SK-N-SH (cell line): ENCODE measurements around the gene CMC2. TPM values are rescaled to one million over a fixed set of nuclear protein-coding genes. Genes with fewer than 3 reads are reported as not detected.

Experiments used
- CTCF ChIA-PET: fragments of 300-600, 350-600 bp; formaldehyde crosslinking; extraction: SDS; loops from one replicate; lab custom pipeline; 2021; lab: Yijun Ruan, JAX
- POLR2A ChIA-PET: fragments of 350-600 bp; sonication (Branson Sonifier 250); formaldehyde crosslinking; extraction: SDS; loops from one replicate; lab custom pipeline; 2020; ENCODE audit warnings: antibody characterized with exemption, inconsistent platforms; lab: Yijun Ruan, JAX
- DNase-seq: peaks from one replicate; pipeline ENCODE4 v3.0.0; 2012
- H2AFZ ChIP-seq: fragments of 200-600 bp; sonication (generic); 2 replicates; pipeline ENCODE4 v1.8.1; 2016; ENCODE audit warnings: antibody characterized with exemption, mild to moderate bottlenecking, low read depth
- H3F3A ChIP-seq: fragments of 200-600 bp; sonication (generic); replicated peaks from 2 replicates; pipeline ENCODE3; 2016; ENCODE audit warnings: antibody characterized with exemption, mild to moderate bottlenecking; ENCODE audit not compliant: insufficient read depth
- H3K27ac ChIP-seq, 2 experiments: fragments of 200-500 bp in 1 of 2; fragments of 200-600 bp in 1 of 2; sonication (Bioruptor generic) in 1 of 2; sonication (generic), shearing (Covaris generic) in 1 of 2; 2 replicates each; pipeline versions ENCODE4 v1.5.1 to v1.6.1; 2014 to 2016; ENCODE audit warnings: low read depth in 2 of 2, inconsistent platforms in 1 of 2, low read length in 1 of 2, mild to moderate bottlenecking in 1 of 2, mixed read lengths in 1 of 2
- H3K27me3 ChIP-seq: fragments of 200-600 bp; sonication (generic), shearing (Covaris generic); 2 replicates; pipeline ENCODE4 v1.6.1; 2016; ENCODE audit warnings: mixed run types; ENCODE audit not compliant: insufficient read depth
- H3K36me3 ChIP-seq, 2 experiments: fragments of 200-500 bp in 1 of 2; fragments of 200-600 bp in 1 of 2; sonication (Bioruptor generic) in 1 of 2; sonication (generic) in 1 of 2; replicated peaks in 1 of 2; 2 replicates each; pipeline versions ENCODE3 to v1.5.1; 2014 to 2016; ENCODE audit warnings: low read length in 1 of 2, mild to moderate bottlenecking in 1 of 2; ENCODE audit not compliant: insufficient read depth in 2 of 2, control insufficient read depth in 1 of 2
- H3K4me1 ChIP-seq, 2 experiments: fragments of 200-500 bp in 1 of 2; fragments of 200-600 bp in 1 of 2; sonication (Bioruptor generic) in 1 of 2; sonication (generic), shearing (Covaris generic) in 1 of 2; 2 replicates each; pipeline versions ENCODE4 v1.5.1 to v1.6.1; 2014 to 2016; ENCODE audit warnings: low read depth in 1 of 2, low read length in 1 of 2, mixed run types in 1 of 2; ENCODE audit not compliant: insufficient read depth in 2 of 2, control insufficient read depth in 1 of 2
- H3K4me2 ChIP-seq: fragments of 200-600 bp; sonication (generic), shearing (Covaris generic); 2 replicates; pipeline ENCODE4 v1.6.1; 2017; ENCODE audit warnings: mixed run types
- H3K4me3 ChIP-seq, 2 experiments: fragments of 200-500 bp in 1 of 2; fragments of 200-600 bp in 1 of 2; sonication (Bioruptor generic) in 1 of 2; sonication (generic), shearing (Covaris generic) in 1 of 2; 2 replicates each; pipeline versions ENCODE4 v1.5.1 to v1.8.1; 2014 to 2016; ENCODE audit warnings: low read depth in 2 of 2, inconsistent platforms in 1 of 2, low read length in 1 of 2, mild to moderate bottlenecking in 1 of 2, mixed read lengths in 1 of 2, moderate library complexity in 1 of 2
- H3K79me2 ChIP-seq: fragments of 200-600 bp; sonication (generic); 2 replicates; pipeline ENCODE4 v1.8.1; 2017; ENCODE audit warnings: mild to moderate bottlenecking; ENCODE audit not compliant: insufficient read depth
- H3K9ac ChIP-seq: fragments of 200-600 bp; sonication (generic); 2 replicates; pipeline ENCODE4 v1.6.1; 2017; ENCODE audit warnings: mixed run types
- H3K9me2 ChIP-seq: fragments of 200-600 bp; sonication (generic); 2 replicates; pipeline ENCODE4 v1.6.1; 2017; ENCODE audit warnings: mixed run types
- H3K9me3 ChIP-seq: fragments of 200-600 bp; sonication (generic); 2 replicates; pipeline ENCODE4 v1.6.1; 2017; ENCODE audit warnings: mixed run types, mild to moderate bottlenecking, moderate library complexity
- H4K20me1 ChIP-seq: fragments of 200-600 bp; sonication (generic); 2 replicates; pipeline ENCODE4 v1.6.1; 2017; ENCODE audit warnings: mild to moderate bottlenecking, mixed run types; ENCODE audit not compliant: insufficient read depth
- CHD2 ChIP-seq: fragments of 150-350 bp; IDR thresholded peaks from 2 replicates; pipeline ENCODE4 v1.6.1; 2018; ENCODE audit warnings: low read length; ENCODE audit not compliant: partially characterized antibody
- EZH2phosphoT487 ChIP-seq: fragments of 200-600 bp; sonication (generic); IDR thresholded peaks from 2 replicates; pipeline ENCODE4 v1.6.1; 2017; ENCODE audit warnings: low read depth, mixed run types, mild to moderate bottlenecking, antibody characterized with exemption, moderate library complexity, borderline replicate concordance
- FOXJ3 ChIP-seq: sonication (generic); formaldehyde crosslinking; IDR thresholded peaks from 2 replicates; pipeline ENCODE4 v1.5.1; 2020; ENCODE audit warnings: mild to moderate bottlenecking, missing genetic modification reagents
- MAX ChIP-seq: IDR thresholded peaks from 2 replicates; pipeline ENCODE4 v1.4.0; 2012; ENCODE audit warnings: low read depth
- NRF1 ChIP-seq: IDR thresholded peaks from 2 replicates; pipeline ENCODE4 v1.6.1; 2012; ENCODE audit warnings: low read depth, mild to moderate bottlenecking, low read length
- POLR2AphosphoS5 ChIP-seq: IDR thresholded peaks from 2 replicates; pipeline ENCODE4 v1.6.1; 2012; ENCODE audit warnings: low read depth, low read length
- RAD21 ChIP-seq: IDR thresholded peaks from 2 replicates; pipeline ENCODE4 v1.6.1; 2012; ENCODE audit warnings: mild to moderate bottlenecking, low read length
- REST ChIP-seq: IDR thresholded peaks from 2 replicates; pipeline ENCODE4 v1.6.1; 2012; ENCODE audit warnings: mild to moderate bottlenecking, low read depth, low read length, moderate library complexity
- SMC3 ChIP-seq: IDR thresholded peaks from 2 replicates; pipeline ENCODE4 v1.6.1; 2012; ENCODE audit warnings: low read depth, low read length, improper control_type of control experiment
- TCF12 ChIP-seq: IDR thresholded peaks from 2 replicates; pipeline ENCODE4 v1.4.0; 2012
- TEAD4 ChIP-seq: IDR thresholded peaks from 2 replicates; pipeline ENCODE4 v1.4.0; 2012; ENCODE audit warnings: mild to moderate bottlenecking, borderline replicate concordance; ENCODE audit not compliant: insufficient read depth
- YY1 ChIP-seq: IDR thresholded peaks from 2 replicates; pipeline ENCODE4 v1.4.0; 2012; ENCODE audit warnings: low read depth, mild to moderate bottlenecking
- WGBS: methylation state at CpG from one replicate; pipeline ENCODE4 v1.1.6; 2017; ENCODE audit warnings: low lambda C conversion rate; 5-methylcytosine and 5-hydroxymethylcytosine counted together
- polyA plus RNA-seq, 3 experiments: library from polyadenylated mRNA; depleted of rRNA; stranded (reverse); fragments of >200 nt; gene quantifications; 2 replicates each; pipeline ENCODE4 v1.2.3, GENCODE V29; 2012

The CMC2 gene
- polyA plus RNA-seq, 1 of the 3 experiments (the other 2 are of a cell fraction), result 135 TPM

- H3K9me2 ChIP-seq, result no peaks in the 10 kb centered on the region
- peaks cover 0 to 13% of the 10 kb centered on the region in 2 experiments; a peak in 3 of 4 replicates for H3K4me1 ChIP-seq
- peaks cover 0 to 5% of the 10 kb centered on the region in 2 experiments for H3K36me3 ChIP-seq
- ChIA-PET POLR2A (no interaction called here), CTCF (interaction anchor here (3.4 kb wide), 1 partner anchor 12 kb away, joined by 46 read pairs; no protein-coding TSS in a partner anchor)
- no peak for TF ChIP-seq SMC3
- H3K27me3 ChIP-seq, result no peaks in the 10 kb centered on the region
- no peak overlapping the region for H2AFZ ChIP-seq
- H3K4me2 ChIP-seq, result 0 out of 2 replicates have a peak overlapping the region, but pooled peaks have one; percentile 74
- no peak for DNase-seq
- peaks cover 27% of the 10 kb centered on the region for H3F3A ChIP-seq
- 64% methylated on average over 6 of the region's 6 CpGs for WGBS
- no peak overlapping the region for H3K9ac ChIP-seq
- peaks cover 91% of the 10 kb centered on the region for H3K79me2 ChIP-seq
- H3K9me3 ChIP-seq, result no peaks in the 10 kb centered on the region
- peak overlapping the region in 1 of 2 experiments; percentile 84; a peak in 2 of 4 replicates for H3K27ac ChIP-seq
- no peak overlapping the region for H3K4me3 ChIP-seq
- H4K20me1 ChIP-seq, result no peaks in the 10 kb centered on the region
These were observed 14.8 kb downstream of the CMC2 start for GRCh38 chr16:80991792-80992430.

- Histone ChIP-seq H3K36me3 (peaks cover 0 to 5% of the 10 kb centered on the region in 2 experiments), H3K79me2 (peaks cover 91% of the 10 kb centered on the region), H3K9ac (no peak overlapping the region), H3K9me2 (no peaks in the 10 kb centered on the region), H4K20me1 (no peaks in the 10 kb centered on the region), H2AFZ (no peak overlapping the region), H3K9me3 (no peaks in the 10 kb centered on the region), H3K27me3 (no peaks in the 10 kb centered on the region), H3F3A (peaks cover 23% of the 10 kb centered on the region), H3K27ac (no peak overlapping the region), H3K4me2 (no peak overlapping the region), H3K4me1 (peaks cover 2 to 13% of the 10 kb centered on the region in 2 experiments; a peak in 3 of 4 replicates), H3K4me3 (no peak overlapping the region)
- CTCF ChIA-PET, result interaction anchor here (1.9 to 3.1 kb wide), 2 partner anchors 13 to 17 kb away, joined by 8 to 9 read pairs; no protein-coding TSS in a partner anchor
- 92% methylated on average over 2 of the region's 2 CpGs for WGBS
- DNase-seq, result no peak
- POLR2A ChIA-PET, result no interaction called here
- no peak for TF ChIP-seq POLR2AphosphoS5
- TF ChIP-seq TEAD4, result no peak
- TF ChIP-seq FOXJ3 (CRISPR knock-in tag), result no peak
- no peak for TF ChIP-seq TCF12
- no peak for TF ChIP-seq MAX
- TF ChIP-seq CHD2, result no peak
- TF ChIP-seq RAD21, result no peak
- no peak for TF ChIP-seq NRF1
- TF ChIP-seq YY1, result no peak
- no peak for TF ChIP-seq REST
- no peak for TF ChIP-seq EZH2phosphoT487
These were observed 15.7 kb downstream of the CMC2 start for GRCh38 chr16:80990978-80991377.
